Measurements from ENCODE around the gene ACADL.

DNA sequence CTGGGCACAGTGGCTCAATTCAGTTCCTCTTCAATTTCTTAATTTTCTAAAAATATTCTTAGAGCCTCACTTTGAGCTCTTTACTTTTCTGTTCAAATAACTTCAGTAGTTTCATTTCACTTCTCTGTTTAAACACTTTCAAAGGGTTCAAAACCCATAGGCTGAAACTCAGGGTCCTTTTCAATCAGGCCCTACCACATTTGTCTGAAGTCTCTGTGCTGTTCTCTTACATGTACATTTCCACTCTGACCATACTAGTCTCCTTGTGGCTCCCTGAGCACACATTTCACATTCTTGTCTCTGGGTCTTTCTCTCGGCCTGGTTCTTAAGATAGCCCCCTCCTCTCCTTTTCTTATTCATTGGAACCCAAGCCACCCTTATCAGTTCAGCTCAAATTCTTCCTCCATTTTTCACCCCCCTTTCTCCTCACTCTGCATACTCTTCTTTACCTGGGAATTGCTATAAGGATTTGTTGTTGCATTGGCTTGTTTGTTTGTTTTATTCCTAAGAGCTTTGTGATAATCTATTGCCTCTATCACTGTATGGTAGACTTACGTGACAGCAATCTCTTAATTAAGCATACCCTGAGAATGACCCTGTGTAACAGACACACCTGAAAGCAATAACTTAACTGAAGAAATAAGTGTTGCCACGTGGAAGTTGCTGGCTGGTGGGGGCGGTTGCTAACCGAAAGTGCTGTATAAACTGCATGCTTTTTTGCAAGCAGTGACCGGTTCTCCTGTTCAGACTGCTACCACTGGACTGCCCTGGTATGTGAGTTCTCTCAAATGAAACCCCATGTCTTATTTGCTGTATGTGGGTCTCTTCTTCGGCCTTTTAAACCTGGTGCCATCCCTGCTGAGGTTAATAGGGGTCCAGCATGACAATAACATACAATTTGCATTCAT is 27.7 kb upstream of the ACADL start:
- TF ChIP-seq, protein P1, sequence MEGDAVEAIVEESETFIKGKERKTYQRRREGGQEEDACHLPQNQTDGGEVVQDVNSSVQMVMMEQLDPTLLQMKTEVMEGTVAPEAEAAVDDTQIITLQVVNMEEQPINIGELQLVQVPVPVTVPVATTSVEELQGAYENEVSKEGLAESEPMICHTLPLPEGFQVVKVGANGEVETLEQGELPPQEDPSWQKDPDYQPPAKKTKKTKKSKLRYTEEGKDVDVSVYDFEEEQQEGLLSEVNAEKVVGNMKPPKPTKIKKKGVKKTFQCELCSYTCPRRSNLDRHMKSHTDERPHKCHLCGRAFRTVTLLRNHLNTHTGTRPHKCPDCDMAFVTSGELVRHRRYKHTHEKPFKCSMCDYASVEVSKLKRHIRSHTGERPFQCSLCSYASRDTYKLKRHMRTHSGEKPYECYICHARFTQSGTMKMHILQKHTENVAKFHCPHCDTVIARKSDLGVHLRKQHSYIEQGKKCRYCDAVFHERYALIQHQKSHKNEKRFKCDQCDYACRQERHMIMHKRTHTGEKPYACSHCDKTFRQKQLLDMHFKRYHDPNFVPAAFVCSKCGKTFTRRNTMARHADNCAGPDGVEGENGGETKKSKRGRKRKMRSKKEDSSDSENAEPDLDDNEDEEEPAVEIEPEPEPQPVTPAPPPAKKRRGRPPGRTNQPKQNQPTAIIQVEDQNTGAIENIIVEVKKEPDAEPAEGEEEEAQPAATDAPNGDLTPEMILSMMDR (IDR thresholded peaks at IDR 0.05; ENCODE audit: low read depth, low read length, missing input control): no peak
- TF ChIP-seq GABPA (IDR thresholded peaks at IDR 0.05 in 1 of 2, conservative IDR thresholded peaks at IDR 0.05 in 1 of 2): no peak
- no peak for TF ChIP-seq TAF1 (conservative IDR thresholded peaks at IDR 0.05)
- TF ChIP-seq, protein P2, sequence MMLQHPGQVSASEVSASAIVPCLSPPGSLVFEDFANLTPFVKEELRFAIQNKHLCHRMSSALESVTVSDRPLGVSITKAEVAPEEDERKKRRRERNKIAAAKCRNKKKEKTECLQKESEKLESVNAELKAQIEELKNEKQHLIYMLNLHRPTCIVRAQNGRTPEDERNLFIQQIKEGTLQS (IDR thresholded peaks at IDR 0.05): no peak
- TF ChIP-seq EGR1 (IDR thresholded peaks at IDR 0.05; ENCODE audit: low read depth in 2 of 2): no peak
- no peak for TF ChIP-seq FOXA1 (IDR thresholded peaks at IDR 0.05)
- no peak for TF ChIP-seq RXRA (IDR thresholded peaks at IDR 0.05)
- no peak for TF ChIP-seq RAD21 (IDR thresholded peaks at IDR 0.05)
- TF ChIP-seq YY1 (IDR thresholded peaks at IDR 0.05): no peak
- TF ChIP-seq, protein P3, sequence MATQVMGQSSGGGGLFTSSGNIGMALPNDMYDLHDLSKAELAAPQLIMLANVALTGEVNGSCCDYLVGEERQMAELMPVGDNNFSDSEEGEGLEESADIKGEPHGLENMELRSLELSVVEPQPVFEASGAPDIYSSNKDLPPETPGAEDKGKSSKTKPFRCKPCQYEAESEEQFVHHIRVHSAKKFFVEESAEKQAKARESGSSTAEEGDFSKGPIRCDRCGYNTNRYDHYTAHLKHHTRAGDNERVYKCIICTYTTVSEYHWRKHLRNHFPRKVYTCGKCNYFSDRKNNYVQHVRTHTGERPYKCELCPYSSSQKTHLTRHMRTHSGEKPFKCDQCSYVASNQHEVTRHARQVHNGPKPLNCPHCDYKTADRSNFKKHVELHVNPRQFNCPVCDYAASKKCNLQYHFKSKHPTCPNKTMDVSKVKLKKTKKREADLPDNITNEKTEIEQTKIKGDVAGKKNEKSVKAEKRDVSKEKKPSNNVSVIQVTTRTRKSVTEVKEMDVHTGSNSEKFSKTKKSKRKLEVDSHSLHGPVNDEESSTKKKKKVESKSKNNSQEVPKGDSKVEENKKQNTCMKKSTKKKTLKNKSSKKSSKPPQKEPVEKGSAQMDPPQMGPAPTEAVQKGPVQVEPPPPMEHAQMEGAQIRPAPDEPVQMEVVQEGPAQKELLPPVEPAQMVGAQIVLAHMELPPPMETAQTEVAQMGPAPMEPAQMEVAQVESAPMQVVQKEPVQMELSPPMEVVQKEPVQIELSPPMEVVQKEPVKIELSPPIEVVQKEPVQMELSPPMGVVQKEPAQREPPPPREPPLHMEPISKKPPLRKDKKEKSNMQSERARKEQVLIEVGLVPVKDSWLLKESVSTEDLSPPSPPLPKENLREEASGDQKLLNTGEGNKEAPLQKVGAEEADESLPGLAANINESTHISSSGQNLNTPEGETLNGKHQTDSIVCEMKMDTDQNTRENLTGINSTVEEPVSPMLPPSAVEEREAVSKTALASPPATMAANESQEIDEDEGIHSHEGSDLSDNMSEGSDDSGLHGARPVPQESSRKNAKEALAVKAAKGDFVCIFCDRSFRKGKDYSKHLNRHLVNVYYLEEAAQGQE (IDR thresholded peaks at IDR 0.05): no peak
- TF ChIP-seq, protein P4, sequence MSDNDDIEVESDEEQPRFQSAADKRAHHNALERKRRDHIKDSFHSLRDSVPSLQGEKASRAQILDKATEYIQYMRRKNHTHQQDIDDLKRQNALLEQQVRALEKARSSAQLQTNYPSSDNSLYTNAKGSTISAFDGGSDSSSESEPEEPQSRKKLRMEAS (IDR thresholded peaks at IDR 0.05): no peak
- TF ChIP-seq, protein P5, sequence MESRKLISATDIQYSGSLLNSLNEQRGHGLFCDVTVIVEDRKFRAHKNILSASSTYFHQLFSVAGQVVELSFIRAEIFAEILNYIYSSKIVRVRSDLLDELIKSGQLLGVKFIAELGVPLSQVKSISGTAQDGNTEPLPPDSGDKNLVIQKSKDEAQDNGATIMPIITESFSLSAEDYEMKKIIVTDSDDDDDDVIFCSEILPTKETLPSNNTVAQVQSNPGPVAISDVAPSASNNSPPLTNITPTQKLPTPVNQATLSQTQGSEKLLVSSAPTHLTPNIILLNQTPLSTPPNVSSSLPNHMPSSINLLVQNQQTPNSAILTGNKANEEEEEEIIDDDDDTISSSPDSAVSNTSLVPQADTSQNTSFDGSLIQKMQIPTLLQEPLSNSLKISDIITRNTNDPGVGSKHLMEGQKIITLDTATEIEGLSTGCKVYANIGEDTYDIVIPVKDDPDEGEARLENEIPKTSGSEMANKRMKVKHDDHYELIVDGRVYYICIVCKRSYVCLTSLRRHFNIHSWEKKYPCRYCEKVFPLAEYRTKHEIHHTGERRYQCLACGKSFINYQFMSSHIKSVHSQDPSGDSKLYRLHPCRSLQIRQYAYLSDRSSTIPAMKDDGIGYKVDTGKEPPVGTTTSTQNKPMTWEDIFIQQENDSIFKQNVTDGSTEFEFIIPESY (IDR thresholded peaks at IDR 0.05): no peak
- no peak for TF ChIP-seq HNF4A (conservative IDR thresholded peaks at IDR 0.05)
